ENCODE measurements around the gene CEP72. TPM values are rescaled to one million over a fixed set of nuclear protein-coding genes. Genes with fewer than 3 reads are reported as not detected.

The CEP72 gene
- total and polyA plus RNA-seq, 2 experiments from 2014 or later: 3.2 to 4.2 TPM

GRCh38 chr5:663436-664342 lies 51.5 kb downstream of the CEP72 start:
- Histone ChIP-seq H4K20me1 (ENCODE audit: insufficient read depth, poor library complexity, severe bottlenecking) (no peaks in the 10 kb centered on the region), H3K36me3 (replicated peaks; ENCODE audit: insufficient read depth, low read depth) (no peaks in the 10 kb centered on the region), H2AFZ (no peak overlapping the region), H3K9me2 (replicated peaks; ENCODE audit: insufficient read depth) (no peaks in the 10 kb centered on the region), H3K4me1 (ENCODE audit: insufficient read depth) (no peaks in the 10 kb centered on the region), H3K79me2 (no peaks in the 10 kb centered on the region), H3K4me3 (no peak overlapping the region), H3K27ac (no peak overlapping the region), H3K9me3 (ENCODE audit: low read depth) (no peaks in the 10 kb centered on the region), H3K4me2 (no peak overlapping the region), H3K27me3 (no peaks in the 10 kb centered on the region)
- no peak for DNase-seq (ENCODE audit: low spot score)
- 95% methylated on average over 36 of the region's 38 CpGs for WGBS (ENCODE audit: low lambda C conversion rate, missing lambda C conversion rate)
- TF ChIP-seq EZH2 (IDR thresholded peaks at IDR 0.05; ENCODE audit: borderline replicate concordance): no peak
- no peak for TF ChIP-seq EZH2phosphoT487 (IDR thresholded peaks at IDR 0.05; ENCODE audit: low read depth, severe bottlenecking, unreplicated experiment)

DNA sequence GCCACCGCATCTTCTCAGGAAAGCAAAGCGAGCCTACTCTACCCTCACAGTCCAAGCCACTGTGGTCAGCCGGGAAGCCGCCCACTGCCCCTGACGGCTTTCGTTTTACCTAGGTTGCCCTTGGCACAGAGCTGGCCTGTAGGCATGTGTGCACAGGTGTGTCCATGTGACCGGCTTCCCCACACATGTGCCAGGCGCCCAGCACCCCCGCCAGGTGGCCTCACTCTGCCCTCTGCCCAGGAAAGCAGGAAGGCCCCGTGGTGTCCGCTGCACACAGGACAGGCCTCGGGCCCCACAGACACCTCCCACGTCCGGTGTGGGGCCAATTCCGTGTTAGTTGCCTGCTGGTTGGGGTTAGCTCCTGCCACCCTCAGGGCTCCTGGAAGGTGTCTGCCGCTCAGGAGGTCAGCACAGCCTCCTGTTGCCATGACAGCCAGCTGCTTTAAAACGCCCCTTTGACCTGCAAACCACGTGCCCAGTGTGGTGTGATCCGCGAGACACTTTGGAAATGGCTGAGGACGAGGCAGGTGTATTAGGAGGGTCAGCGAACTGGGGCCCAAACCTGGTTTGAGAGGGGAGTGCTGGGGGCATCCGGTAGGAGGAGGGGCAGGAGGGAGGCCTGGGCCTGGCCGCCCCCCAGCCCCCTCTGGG lies 52.3 kb downstream of the CEP72 start:
- Histone ChIP-seq H3K9me2 (replicated peaks; ENCODE audit: insufficient read depth) (no peaks in the 10 kb centered on the region), H3K4me3 (no peak overlapping the region), H4K20me1 (ENCODE audit: insufficient read depth, poor library complexity, severe bottlenecking) (no peaks in the 10 kb centered on the region), H3K4me2 (no peak overlapping the region), H3K36me3 (replicated peaks; ENCODE audit: insufficient read depth, low read depth) (no peaks in the 10 kb centered on the region), H3K79me2 (no peaks in the 10 kb centered on the region), H3K27ac (no peak overlapping the region), H2AFZ (no peak overlapping the region), H3K4me1 (ENCODE audit: insufficient read depth) (no peaks in the 10 kb centered on the region), H3K27me3 (no peaks in the 10 kb centered on the region), H3K9me3 (ENCODE audit: low read depth) (no peaks in the 10 kb centered on the region)
- WGBS (ENCODE audit: low lambda C conversion rate, missing lambda C conversion rate): 92% methylated on average over 23 of the region's 24 CpGs
- no peak for DNase-seq (ENCODE audit: low spot score)
- TF ChIP-seq EZH2 (IDR thresholded peaks at IDR 0.05; ENCODE audit: borderline replicate concordance): no peak
- TF ChIP-seq CTCF (IDR thresholded peaks at IDR 0.05; ENCODE audit: poor library complexity): no peak
- TF ChIP-seq EZH2phosphoT487 (IDR thresholded peaks at IDR 0.05; ENCODE audit: low read depth, severe bottlenecking, unreplicated experiment): no peak

DNA sequence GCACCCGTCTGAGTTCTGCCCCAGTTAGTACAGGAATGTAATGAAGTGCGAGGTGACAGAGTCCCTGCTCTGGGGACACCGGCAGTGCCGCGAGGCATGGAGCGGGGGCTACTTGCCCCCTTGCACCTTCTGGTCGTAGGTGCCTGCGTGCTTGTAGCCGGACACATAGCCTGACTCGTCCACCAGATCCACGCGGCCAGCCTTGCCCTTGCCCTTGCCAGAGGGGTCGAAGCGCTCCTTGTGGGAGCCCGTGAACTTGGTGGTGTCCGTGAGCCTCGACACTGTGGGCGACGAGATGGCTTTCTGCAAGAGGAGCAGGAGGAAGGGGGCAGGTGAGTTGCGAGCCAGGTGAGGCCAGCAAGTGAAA lies 52.8 kb downstream of the CEP72 start:
- H3K36me3 ChIP-seq (replicated peaks; ENCODE audit: insufficient read depth, low read depth): no peaks in the 10 kb centered on the region
- no peak overlapping the region for H3K27ac ChIP-seq
- no peaks in the 10 kb centered on the region for H3K9me3 ChIP-seq (ENCODE audit: low read depth)
- H4K20me1 ChIP-seq (ENCODE audit: insufficient read depth, poor library complexity, severe bottlenecking): no peaks in the 10 kb centered on the region
- no peak for DNase-seq (ENCODE audit: low spot score)
- H3K9me2 ChIP-seq (replicated peaks; ENCODE audit: insufficient read depth): no peaks in the 10 kb centered on the region
- no peak for TF ChIP-seq EZH2 (IDR thresholded peaks at IDR 0.05; ENCODE audit: borderline replicate concordance)
- no peak for TF ChIP-seq CTCF (IDR thresholded peaks at IDR 0.05; ENCODE audit: poor library complexity)
- TF ChIP-seq EZH2phosphoT487 (IDR thresholded peaks at IDR 0.05; ENCODE audit: low read depth, severe bottlenecking, unreplicated experiment): no peak
- H3K4me1 ChIP-seq (ENCODE audit: insufficient read depth): no peaks in the 10 kb centered on the region
- no peak overlapping the region for H2AFZ ChIP-seq
- H3K4me2 ChIP-seq: no peak overlapping the region
- no peaks in the 10 kb centered on the region for H3K79me2 ChIP-seq
- no peaks in the 10 kb centered on the region for H3K27me3 ChIP-seq
- H3K4me3 ChIP-seq: no peak overlapping the region
- WGBS (ENCODE audit: low lambda C conversion rate, missing lambda C conversion rate): 97% methylated on average over 19 of the region's 20 CpGs

DNA sequence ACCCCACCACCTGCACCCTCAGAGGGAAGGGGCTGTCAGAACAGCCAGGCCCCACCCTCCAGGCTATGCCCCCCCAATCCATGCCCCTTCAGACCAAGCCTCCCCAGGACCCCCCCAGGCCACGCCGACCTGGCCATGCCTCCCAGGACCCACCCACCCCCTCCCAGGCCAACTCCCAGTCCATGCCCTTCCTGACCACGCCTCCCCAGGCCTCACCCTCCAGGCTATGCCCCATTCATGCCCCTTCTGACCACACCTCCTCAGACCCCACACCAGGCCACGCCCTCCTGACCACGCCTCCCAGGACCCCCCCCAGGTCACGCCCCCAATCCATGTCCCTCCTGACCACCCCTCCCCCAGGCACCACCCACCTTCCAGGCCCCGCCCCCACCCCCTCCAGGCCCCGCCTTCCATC lies 53.4 kb downstream of the CEP72 start:
- H3K9me3 ChIP-seq (ENCODE audit: low read depth): no peaks in the 10 kb centered on the region

More for the DNA sequence above, 53.4 kb downstream of the CEP72 start:
- no peaks in the 10 kb centered on the region for H3K27me3 ChIP-seq
- no peaks in the 10 kb centered on the region for H3K36me3 ChIP-seq (replicated peaks; ENCODE audit: insufficient read depth, low read depth)
- no peaks in the 10 kb centered on the region for H3K79me2 ChIP-seq
- DNase-seq (ENCODE audit: low spot score): no peak
- TF ChIP-seq EZH2 (IDR thresholded peaks at IDR 0.05; ENCODE audit: borderline replicate concordance) (no peak), EZH2phosphoT487 (IDR thresholded peaks at IDR 0.05; ENCODE audit: low read depth, severe bottlenecking, unreplicated experiment) (no peak), CTCF (IDR thresholded peaks at IDR 0.05; ENCODE audit: poor library complexity) (no peak)
- no peaks in the 10 kb centered on the region for H3K4me1 ChIP-seq (ENCODE audit: insufficient read depth)
- no peaks in the 10 kb centered on the region for H4K20me1 ChIP-seq (ENCODE audit: insufficient read depth, poor library complexity, severe bottlenecking)
- no CpG with 5 or more reads among the region's 8 CpGs for WGBS (ENCODE audit: low lambda C conversion rate, missing lambda C conversion rate)
- no peak overlapping the region for H3K27ac ChIP-seq
- no peak overlapping the region for H3K4me2 ChIP-seq
- H3K9me2 ChIP-seq (replicated peaks; ENCODE audit: insufficient read depth): no peaks in the 10 kb centered on the region
- no peak overlapping the region for H3K4me3 ChIP-seq
- H2AFZ ChIP-seq: no peak overlapping the region

Data from hepatocyte (in vitro differentiated cells).